ENCODE data around the gene RBMS1.

The RBMS1 gene

DNA sequence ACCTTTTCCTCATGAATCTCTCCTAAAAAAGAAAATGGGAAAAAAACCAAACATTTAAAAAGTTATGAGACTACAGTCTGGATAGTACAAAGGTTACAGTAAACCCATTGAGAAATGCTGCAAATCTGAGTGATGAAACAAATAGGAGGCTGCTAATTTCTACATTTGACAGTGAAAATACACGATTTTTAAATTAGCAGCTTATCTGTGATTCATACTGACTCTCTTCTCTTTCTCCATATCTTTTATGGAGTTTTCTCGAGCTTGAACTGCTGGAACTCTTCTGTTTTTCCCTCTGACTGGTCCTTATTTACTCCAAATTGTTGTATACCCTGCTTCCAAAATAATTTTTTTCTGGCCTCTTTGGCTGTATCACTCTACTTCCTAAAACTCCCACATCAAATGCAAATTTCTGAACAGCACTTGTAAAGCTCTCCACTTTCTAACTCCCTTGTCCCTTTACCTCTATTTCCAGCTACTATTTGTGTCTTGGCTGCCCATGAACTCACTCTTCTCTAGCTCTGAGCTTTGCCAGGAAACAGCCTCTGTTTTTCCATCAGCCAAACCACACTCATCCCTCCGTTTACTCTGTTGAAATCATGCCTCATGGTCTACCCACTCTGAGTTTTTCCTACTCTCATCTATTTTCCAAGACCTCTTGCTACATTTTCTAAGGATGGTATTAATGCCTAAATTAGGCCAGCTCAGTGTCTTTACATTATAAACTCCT, 73.7 kb downstream of the RBMS1 start:
- H3K4me3 ChIP-seq (IDR thresholded peaks at IDR 0.05; ENCODE audit: insufficient read depth, low read depth, low read length), result no peak overlapping the region
- no peaks in the 10 kb centered on the region for H3K79me2 ChIP-seq (ENCODE audit: insufficient read depth, low read depth)
- no peaks in the 10 kb centered on the region for H3K27me3 ChIP-seq (ENCODE audit: insufficient read depth, low read depth)
- H4K20me1 ChIP-seq (ENCODE audit: insufficient read depth), result no peaks in the 10 kb centered on the region
- H3K36me3 ChIP-seq (ENCODE audit: insufficient read depth), result no peaks in the 10 kb centered on the region
- no peak overlapping the region for H3K9ac ChIP-seq
- TF ChIP-seq, protein P1, sequence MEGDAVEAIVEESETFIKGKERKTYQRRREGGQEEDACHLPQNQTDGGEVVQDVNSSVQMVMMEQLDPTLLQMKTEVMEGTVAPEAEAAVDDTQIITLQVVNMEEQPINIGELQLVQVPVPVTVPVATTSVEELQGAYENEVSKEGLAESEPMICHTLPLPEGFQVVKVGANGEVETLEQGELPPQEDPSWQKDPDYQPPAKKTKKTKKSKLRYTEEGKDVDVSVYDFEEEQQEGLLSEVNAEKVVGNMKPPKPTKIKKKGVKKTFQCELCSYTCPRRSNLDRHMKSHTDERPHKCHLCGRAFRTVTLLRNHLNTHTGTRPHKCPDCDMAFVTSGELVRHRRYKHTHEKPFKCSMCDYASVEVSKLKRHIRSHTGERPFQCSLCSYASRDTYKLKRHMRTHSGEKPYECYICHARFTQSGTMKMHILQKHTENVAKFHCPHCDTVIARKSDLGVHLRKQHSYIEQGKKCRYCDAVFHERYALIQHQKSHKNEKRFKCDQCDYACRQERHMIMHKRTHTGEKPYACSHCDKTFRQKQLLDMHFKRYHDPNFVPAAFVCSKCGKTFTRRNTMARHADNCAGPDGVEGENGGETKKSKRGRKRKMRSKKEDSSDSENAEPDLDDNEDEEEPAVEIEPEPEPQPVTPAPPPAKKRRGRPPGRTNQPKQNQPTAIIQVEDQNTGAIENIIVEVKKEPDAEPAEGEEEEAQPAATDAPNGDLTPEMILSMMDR (conservative IDR thresholded peaks at IDR 0.05; ENCODE audit: low read depth, low read length), result no peak
- no peak overlapping the region for H2AFZ ChIP-seq (ENCODE audit: low read depth)
- peaks cover 18% of the 10 kb centered on the region for H3K4me1 ChIP-seq (ENCODE audit: low read depth, poor library complexity, severe bottlenecking)
- H3K4me2 ChIP-seq, result no peak overlapping the region
- H3K27ac ChIP-seq, result no peak overlapping the region

- Histone ChIP-seq H3K27ac (no peak overlapping the region), H4K20me1 (ENCODE audit: insufficient read depth) (no peaks in the 10 kb centered on the region), H3K4me3 (IDR thresholded peaks at IDR 0.05; ENCODE audit: insufficient read depth, low read depth, low read length) (no peak overlapping the region), H2AFZ (ENCODE audit: low read depth) (no peak overlapping the region), H3K79me2 (ENCODE audit: insufficient read depth, low read depth) (no peaks in the 10 kb centered on the region), H3K36me3 (ENCODE audit: insufficient read depth) (no peaks in the 10 kb centered on the region), H3K9ac (no peak overlapping the region), H3K4me1 (ENCODE audit: low read depth, poor library complexity, severe bottlenecking) (peaks cover 18% of the 10 kb centered on the region), H3K27me3 (ENCODE audit: insufficient read depth, low read depth) (no peaks in the 10 kb centered on the region), H3K4me2 (no peak overlapping the region)
- TF ChIP-seq, protein P1 (conservative IDR thresholded peaks at IDR 0.05; ENCODE audit: low read depth, low read length), result no peak
Measured at GRCh38 chr2:160418853-160419252, 74.8 kb downstream of the RBMS1 start.

DNA sequence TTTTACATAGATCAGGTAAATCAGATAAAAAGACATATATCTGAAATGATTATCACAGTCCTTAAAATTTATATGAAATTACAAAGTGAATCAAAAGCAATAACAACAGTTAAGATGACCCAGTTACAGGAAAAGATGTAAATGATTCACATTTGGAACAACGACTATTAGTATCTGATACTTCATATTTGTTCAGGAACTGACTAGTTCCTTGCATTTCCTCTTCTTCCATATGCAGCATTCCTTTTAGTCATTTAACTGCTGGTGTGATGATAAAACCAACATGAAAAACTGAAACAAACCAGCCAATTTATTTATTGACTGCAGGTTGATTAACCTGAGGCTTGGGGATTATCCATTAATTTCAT, 75.2 kb downstream of the RBMS1 start:
- Histone ChIP-seq H3K27me3 (ENCODE audit: insufficient read depth, low read depth) (no peaks in the 10 kb centered on the region), H3K36me3 (ENCODE audit: insufficient read depth) (no peaks in the 10 kb centered on the region), H3K4me2 (no peak overlapping the region), H2AFZ (ENCODE audit: low read depth) (no peak overlapping the region), H3K27ac (no peak overlapping the region), H3K4me1 (ENCODE audit: low read depth, poor library complexity, severe bottlenecking) (peaks cover 18% of the 10 kb centered on the region), H4K20me1 (ENCODE audit: insufficient read depth) (no peaks in the 10 kb centered on the region), H3K79me2 (ENCODE audit: insufficient read depth, low read depth) (no peaks in the 10 kb centered on the region), H3K4me3 (IDR thresholded peaks at IDR 0.05; ENCODE audit: insufficient read depth, low read depth, low read length) (no peak overlapping the region), H3K9ac (no peak overlapping the region)
- TF ChIP-seq, protein P1 (conservative IDR thresholded peaks at IDR 0.05; ENCODE audit: low read depth, low read length), result no peak

DNA sequence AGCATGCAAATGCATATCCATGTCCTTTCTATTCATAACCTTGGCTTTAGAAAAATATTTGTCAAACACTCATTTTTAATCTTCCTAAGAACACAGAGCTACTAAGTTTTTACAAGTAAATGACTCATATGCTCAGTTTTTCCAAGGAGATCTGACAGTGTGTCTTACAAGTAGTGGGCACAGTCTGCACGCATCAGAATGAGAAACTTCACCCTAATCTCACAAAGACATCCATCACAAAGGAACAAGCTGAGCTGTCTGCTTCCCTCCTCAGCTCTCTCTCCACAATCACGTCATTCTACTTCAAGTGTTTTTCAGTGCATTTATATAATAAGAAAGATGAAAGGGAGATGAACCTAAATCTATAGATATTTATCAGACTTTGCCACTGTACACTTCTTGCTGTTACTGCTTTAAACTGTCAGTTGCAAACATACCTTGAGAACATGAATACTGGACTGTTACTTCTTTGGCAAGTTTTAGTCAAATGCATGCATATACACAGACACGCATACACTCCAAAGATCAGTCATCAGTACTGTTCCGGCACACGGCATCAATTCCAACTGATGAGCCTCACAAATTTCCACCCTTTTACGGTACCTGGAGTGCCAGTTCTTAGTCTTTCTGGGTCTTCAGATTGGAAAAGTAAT, 75.7 kb downstream of the RBMS1 start:
- Histone ChIP-seq H3K36me3 (ENCODE audit: insufficient read depth) (no peaks in the 10 kb centered on the region), H2AFZ (ENCODE audit: low read depth) (no peak overlapping the region), H3K4me2 (no peak overlapping the region), H3K4me3 (IDR thresholded peaks at IDR 0.05; ENCODE audit: insufficient read depth, low read depth, low read length) (no peak overlapping the region), H3K27me3 (ENCODE audit: insufficient read depth, low read depth) (no peaks in the 10 kb centered on the region), H3K79me2 (ENCODE audit: insufficient read depth, low read depth) (no peaks in the 10 kb centered on the region), H3K4me1 (ENCODE audit: low read depth, poor library complexity, severe bottlenecking) (peaks cover 17% of the 10 kb centered on the region), H3K9ac (no peak overlapping the region), H4K20me1 (ENCODE audit: insufficient read depth) (no peaks in the 10 kb centered on the region), H3K27ac (no peak overlapping the region)
- TF ChIP-seq, protein P1 (conservative IDR thresholded peaks at IDR 0.05; ENCODE audit: low read depth, low read length), result no peak
